HepG2 (cell line): ENCODE measurements around the gene EIF1.

Experiments
- CREM ChIP-seq, 2 experiments: sonication (generic) in 1 of 2; formaldehyde crosslinking in 1 of 2; IDR thresholded peaks; 2 replicates each; pipeline versions ENCODE4 v1.4.0 to v1.6.1; 2016 to 2020; ENCODE audit warnings: antibody characterized with exemption in 1 of 2, mild to moderate bottlenecking in 1 of 2, missing genetic modification reagents in 1 of 2
- CTCF ChIP-seq: sonication (generic); formaldehyde crosslinking; IDR thresholded peaks from 2 replicates; pipeline ENCODE4 v1.5.0; 2020; ENCODE audit warnings: mild to moderate bottlenecking, missing genetic modification reagents, moderate library complexity
- FOXM1 ChIP-seq: sonication (generic); formaldehyde crosslinking; IDR thresholded peaks from 2 replicates; pipeline ENCODE4 v1.5.0; 2020; ENCODE audit warnings: missing genetic modification reagents
- HNRNPK ChIP-seq: fragments of 200-400 bp; formaldehyde crosslinking; IDR thresholded peaks from 2 replicates; pipeline ENCODE4 v1.6.1; 2018; ENCODE audit warnings: low read length, low read depth, moderate library complexity, mild to moderate bottlenecking; ENCODE audit not compliant: poor library complexity, severe bottlenecking
- HOXA5 ChIP-seq: sonication (generic); formaldehyde crosslinking; IDR thresholded peaks from 2 replicates; pipeline ENCODE4 v1.4.0; 2020; ENCODE audit warnings: missing genetic modification reagents
- HOXA7 ChIP-seq: sonication (generic); formaldehyde crosslinking; IDR thresholded peaks from 2 replicates; pipeline ENCODE4 v1.8.1; 2022; ENCODE audit warnings: mild to moderate bottlenecking, missing genetic modification reagents, moderate library complexity
- IRF1 ChIP-seq: sonication (generic); formaldehyde crosslinking; IDR thresholded peaks from 2 replicates; pipeline ENCODE4 v1.4.0; 2020; ENCODE audit warnings: low read depth, mild to moderate bottlenecking, missing genetic modification reagents
- MAFG ChIP-seq: sonication (generic); formaldehyde crosslinking; IDR thresholded peaks from 2 replicates; pipeline ENCODE4 v1.5.1; 2020; ENCODE audit warnings: mild to moderate bottlenecking, missing genetic modification reagents
- MXD4 ChIP-seq: IDR thresholded peaks from 2 replicates; pipeline ENCODE4 v1.6.1; 2016; ENCODE audit warnings: mild to moderate bottlenecking, missing biosample characterization, missing genetic modification reagents
- PRDM4 ChIP-seq: sonication (generic); formaldehyde crosslinking; IDR thresholded peaks from 2 replicates; pipeline ENCODE4 v1.9.0; 2021; ENCODE audit warnings: missing genetic modification reagents, borderline replicate concordance
- ZC3H4 ChIP-seq: sonication (generic); formaldehyde crosslinking; IDR thresholded peaks from 2 replicates; pipeline ENCODE4 v1.4.0; 2020; ENCODE audit warnings: missing genetic modification reagents, borderline replicate concordance
- ZNF256 ChIP-seq: sonication (generic); formaldehyde crosslinking; conservative IDR thresholded peaks from 2 replicates; pipeline ENCODE4 v1.4.0; 2020; ENCODE audit warnings: missing genetic modification reagents
- ZNF292 ChIP-seq: sonication (generic); formaldehyde crosslinking; IDR thresholded peaks from 2 replicates; pipeline ENCODE4 v1.8.1; 2022; ENCODE audit warnings: mild to moderate bottlenecking, low read depth, missing genetic modification reagents, borderline replicate concordance
- ZNF383 ChIP-seq: sonication (generic); formaldehyde crosslinking; IDR thresholded peaks from 2 replicates; pipeline ENCODE4 v1.4.0; 2020; ENCODE audit warnings: missing genetic modification reagents, mild to moderate bottlenecking, borderline replicate concordance

- TF ChIP-seq HNRNPK, result no peak
- no peak for TF ChIP-seq MAFG
- no peak for TF ChIP-seq FOXM1 (CRISPR knock-in tag)
- TF ChIP-seq ZNF256, result no peak
- TF ChIP-seq CREM (IDR thresholded peaks at IDR 0.05), result no peak
- TF ChIP-seq CREM (CRISPR knock-in tag; IDR thresholded peaks at IDR 0.05), result no peak
- no peak for TF ChIP-seq ZC3H4 (CRISPR knock-in tag)
- TF ChIP-seq CTCF (CRISPR knock-in tag), result no peak
- TF ChIP-seq HOXA5 (CRISPR knock-in tag), result no peak
- TF ChIP-seq ZNF292 (CRISPR knock-in tag), result no peak
- no peak for TF ChIP-seq MXD4 (CRISPR knock-in tag)
- no peak for TF ChIP-seq PRDM4 (CRISPR knock-in tag)
- no peak for TF ChIP-seq IRF1 (CRISPR knock-in tag)
- no peak for TF ChIP-seq ZNF383 (CRISPR knock-in tag)
- TF ChIP-seq HOXA7 (CRISPR knock-in tag), result no peak
Measured at GRCh38 chr17:41660221-41660711, 28.4 kb upstream of the EIF1 start.
